Panc1 (cell line): ENCODE data around the gene MAEA. TPM values are rescaled to one million over a fixed set of nuclear protein-coding genes. Genes with fewer than 3 reads are reported as not detected.

ENCODE experiments used
- ATAC-seq: fragments of 200-7000 bp; cut with Tn5 transposase; 2 replicates; pipeline ENCODE4 v1.9.1; 2020; ENCODE audit warnings: mild to moderate bottlenecking, moderate library complexity
- BruUV-seq: library from RNA; stranded (reverse); fragments of 400-500 nt; replicated peaks from 2 replicates; lab custom pipeline; 2021; lab: Mats Ljungman, UMichigan
- CTCF ChIA-PET: fragments of 300-600 bp; sonication (Branson Sonifier 250); formaldehyde crosslinking; loops from one replicate; lab custom pipeline; 2022; ENCODE audit warnings: antibody characterized with exemption; lab: Charles Lee
- POLR2A ChIA-PET: fragments of 300-600 bp; sonication (Branson Sonifier 250); formaldehyde crosslinking; loops from one replicate; lab custom pipeline; 2022; ENCODE audit warnings: antibody characterized with exemption; lab: Charles Lee
- DNase-seq: peaks from one replicate; pipeline ENCODE4 v3.0.0-alpha.2; 2010; ENCODE audit warnings: low read depth, low spot score
- H3K27ac ChIP-seq: 2 replicates; pipeline ENCODE4 v1.5.1; 2011; ENCODE audit warnings: mild to moderate bottlenecking, low read length, inconsistent platforms
- H3K27me3 ChIP-seq: fragments of 200-500 bp; sonication (Bioruptor generic); 2 replicates; pipeline ENCODE4 v1.6.0; 2014; ENCODE audit warnings: low read length, inconsistent platforms; ENCODE audit not compliant: control insufficient read depth, insufficient read depth
- H3K36me3 ChIP-seq: fragments of 200-500 bp; sonication (Bioruptor generic); 2 replicates; pipeline ENCODE4 v1.5.1; 2014; ENCODE audit warnings: inconsistent platforms, mild to moderate bottlenecking, low read length, moderate library complexity; ENCODE audit not compliant: control insufficient read depth, insufficient read depth
- H3K4me1 ChIP-seq: 2 replicates; pipeline ENCODE4 v1.5.1; 2011; ENCODE audit warnings: inconsistent platforms, mild to moderate bottlenecking, low read length, moderate library complexity; ENCODE audit not compliant: control insufficient read depth, insufficient read depth
- H3K4me3 ChIP-seq, 2 experiments: 2 replicates each; pipeline ENCODE4 v1.5.1; 2011 to 2012; ENCODE audit warnings: low read depth in 2 of 2, low read length in 2 of 2, mild to moderate bottlenecking in 2 of 2, inconsistent platforms in 1 of 2, moderate library complexity in 1 of 2
- H3K9me3 ChIP-seq: fragments of 200-500 bp; sonication (Bioruptor generic); 2 replicates; pipeline ENCODE4 v1.5.1; 2014; ENCODE audit warnings: low read depth, mild to moderate bottlenecking, inconsistent platforms, low read length, moderate library complexity; ENCODE audit not compliant: control insufficient read depth, insufficient read depth
- CTCF ChIP-seq: fragments of 450-650 bp; IDR thresholded peaks from 2 replicates; pipeline ENCODE4 v1.5.1; 2017; ENCODE audit warnings: mild to moderate bottlenecking
- POLR2AphosphoS5 ChIP-seq: IDR thresholded peaks from 2 replicates; pipeline ENCODE4 v1.6.1; 2012; ENCODE audit warnings: mild to moderate bottlenecking, low read depth, low read length, moderate library complexity
- SIN3A ChIP-seq: IDR thresholded peaks from 2 replicates; pipeline ENCODE4 v1.6.1; 2012; ENCODE audit warnings: low read depth, mild to moderate bottlenecking, low read length, moderate library complexity, borderline replicate concordance; ENCODE audit not compliant: insufficient read depth
- TCF7L2 ChIP-seq: IDR thresholded peaks from 2 replicates; pipeline ENCODE4 v1.6.1; 2011; ENCODE audit warnings: mild to moderate bottlenecking, low read depth, low read length, inconsistent platforms
- in situ Hi-C: cut with HindIII; loops from 2 replicates; pipeline ENCODE4 v1.10.0; 2016; ENCODE audit warnings: low sequenced_read_pairs, low pct_unique_long_range_greater_than_20kb
- intact Hi-C: fragments of 100-400 bp; cut with micrococcal nuclease; formaldehyde crosslinking; loops from one replicate; pipeline ENCODE4 v1.10.0; 2022; ENCODE audit not compliant: unreplicated experiment
- total RNA-seq: library from RNA; stranded (reverse); gene quantifications from one replicate; pipeline ENCODE4 v1.2.1, GENCODE V29; 2021; ENCODE audit not compliant: unreplicated experiment
- TF ChIP-seq, protein P1 (sequence below), 2 experiments: IDR thresholded peaks; 2 replicates each; pipeline ENCODE4 v1.6.1; 2011 to 2012; ENCODE audit warnings: low read depth in 2 of 2, control low read depth in 1 of 2, low read length in 1 of 2, mild to moderate bottlenecking in 1 of 2, moderate library complexity in 1 of 2; ENCODE audit not compliant: insufficient read depth in 1 of 2

MAEA gene
- total RNA-seq, 1 experiment from 2014 or later: 62.3 TPM

GRCh38 chr4:1309261-1310010, 19.7 kb downstream of the MAEA start:
- ChIA-PET POLR2A (no interaction called here), CTCF (no interaction called here)
- ATAC-seq (peak; percentile 46; the same call in 1 of the 2 replicates), DNase-seq (no peak)
- Histone ChIP-seq H3K27me3 (no peaks in the 10 kb centered on the region), H3K4me1 (no peaks in the 10 kb centered on the region), H3K9me3 (no peaks in the 10 kb centered on the region), H3K4me3 (peak overlapping the region in 1 of 2 experiments; percentile 5; a peak in 1 of 4 replicates), H3K27ac (no peak overlapping the region), H3K36me3 (no peaks in the 10 kb centered on the region)
- TF ChIP-seq CTCF: no peak
- no peak for TF ChIP-seq TCF7L2
- TF ChIP-seq POLR2AphosphoS5: no peak
- no peak for TF ChIP-seq SIN3A
- TF ChIP-seq, protein P1, sequence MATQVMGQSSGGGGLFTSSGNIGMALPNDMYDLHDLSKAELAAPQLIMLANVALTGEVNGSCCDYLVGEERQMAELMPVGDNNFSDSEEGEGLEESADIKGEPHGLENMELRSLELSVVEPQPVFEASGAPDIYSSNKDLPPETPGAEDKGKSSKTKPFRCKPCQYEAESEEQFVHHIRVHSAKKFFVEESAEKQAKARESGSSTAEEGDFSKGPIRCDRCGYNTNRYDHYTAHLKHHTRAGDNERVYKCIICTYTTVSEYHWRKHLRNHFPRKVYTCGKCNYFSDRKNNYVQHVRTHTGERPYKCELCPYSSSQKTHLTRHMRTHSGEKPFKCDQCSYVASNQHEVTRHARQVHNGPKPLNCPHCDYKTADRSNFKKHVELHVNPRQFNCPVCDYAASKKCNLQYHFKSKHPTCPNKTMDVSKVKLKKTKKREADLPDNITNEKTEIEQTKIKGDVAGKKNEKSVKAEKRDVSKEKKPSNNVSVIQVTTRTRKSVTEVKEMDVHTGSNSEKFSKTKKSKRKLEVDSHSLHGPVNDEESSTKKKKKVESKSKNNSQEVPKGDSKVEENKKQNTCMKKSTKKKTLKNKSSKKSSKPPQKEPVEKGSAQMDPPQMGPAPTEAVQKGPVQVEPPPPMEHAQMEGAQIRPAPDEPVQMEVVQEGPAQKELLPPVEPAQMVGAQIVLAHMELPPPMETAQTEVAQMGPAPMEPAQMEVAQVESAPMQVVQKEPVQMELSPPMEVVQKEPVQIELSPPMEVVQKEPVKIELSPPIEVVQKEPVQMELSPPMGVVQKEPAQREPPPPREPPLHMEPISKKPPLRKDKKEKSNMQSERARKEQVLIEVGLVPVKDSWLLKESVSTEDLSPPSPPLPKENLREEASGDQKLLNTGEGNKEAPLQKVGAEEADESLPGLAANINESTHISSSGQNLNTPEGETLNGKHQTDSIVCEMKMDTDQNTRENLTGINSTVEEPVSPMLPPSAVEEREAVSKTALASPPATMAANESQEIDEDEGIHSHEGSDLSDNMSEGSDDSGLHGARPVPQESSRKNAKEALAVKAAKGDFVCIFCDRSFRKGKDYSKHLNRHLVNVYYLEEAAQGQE (IDR thresholded peaks at IDR 0.05; ENCODE audit: insufficient read depth in 1 of 2, low read depth in 2 of 2, low read length in 1 of 2): no peak
- in situ Hi-C loops: no loop called here
- intact Hi-C loops: no loop called here
- BruUV-seq: no TSS peak

- Histone ChIP-seq H3K4me3 (no peak overlapping the region; a peak in 1 of 4 replicates), H3K36me3 (no peaks in the 10 kb centered on the region), H3K27me3 (no peaks in the 10 kb centered on the region), H3K9me3 (no peaks in the 10 kb centered on the region), H3K4me1 (no peaks in the 10 kb centered on the region), H3K27ac (no peak overlapping the region)
- POLR2A ChIA-PET: no interaction called here
- intact Hi-C loops (no loop called here), in situ Hi-C loops (no loop called here)
- BruUV-seq: no TSS peak
- TF ChIP-seq CTCF (no peak), POLR2AphosphoS5 (no peak), TCF7L2 (no peak), SIN3A (no peak)
- TF ChIP-seq, protein P1 (IDR thresholded peaks at IDR 0.05; ENCODE audit: insufficient read depth in 1 of 2, low read depth in 2 of 2, low read length in 1 of 2): no peak
- DNase-seq (no peak), ATAC-seq (no peak)
- CTCF ChIA-PET: no interaction called here
Observed at GRCh38 chr4:1310031-1310795, 20.5 kb downstream of the MAEA start.
